Effector CD8-positive, alpha-beta T cell (primary cell): ENCODE data around the gene FAM193B.

Source experiments
- DNase-seq: peaks from one replicate; lab custom pipeline; 2025; lab: John Stamatoyannopoulos, UW
- total RNA-seq, 4 experiments: gene quantifications; one replicate each; lab custom pipeline; 2026; lab: John Stamatoyannopoulos, UW

Gene FAM193B
- total RNA-seq: 155 to 219 (median 186) reads per million in 4 experiments

GRCh38 chr5:177554474-177555111, at the start of gene FAM193B:
TSS of gene FAM193B (minus strand) at chr5:177554563. CDS start at chr5:177554458, 105 bp downstream.
- DNase-seq: peak; percentile 94

GRCh38 chr5:177604116-177604521, 49.8 kb upstream of the FAM193B start:
- DNase-seq: no peak

GRCh38 chr5:177603631-177604030, 49.3 kb upstream of the FAM193B start:
- no peak for DNase-seq

GRCh38 chr5:177602458-177602830, 48.1 kb upstream of the FAM193B start:
- DNase-seq: no peak

- no peak for DNase-seq
Measured at GRCh38 chr5:177601577-177602457, 47.5 kb upstream of the FAM193B start.

- no peak for DNase-seq
Measured at GRCh38 chr5:177601126-177601525, 46.8 kb upstream of the FAM193B start.

GRCh38 chr5:177600508-177601018, 46.2 kb upstream of the FAM193B start:
- no peak for DNase-seq

GRCh38 chr5:177599731-177600507, 45.6 kb upstream of the FAM193B start, which contains the start of gene B4GALT7:
TSS of gene B4GALT7 (plus strand) at chr5:177600132. CDS start at chr5:177600211, 79 bp downstream.
- peak; percentile 59 for DNase-seq

GRCh38 chr5:177598477-177598876, 44.1 kb upstream of the FAM193B start:
- DNase-seq: no peak

- no peak for DNase-seq
Measured at GRCh38 chr5:177596775-177597238, 42.4 kb upstream of the FAM193B start.

- DNase-seq: no peak
Measured at GRCh38 chr5:177595991-177596774, 41.8 kb upstream of the FAM193B start.

- DNase-seq: no peak
Measured at GRCh38 chr5:177595026-177595585, 40.7 kb upstream of the FAM193B start.

GRCh38 chr5:177594071-177594470, 39.7 kb upstream of the FAM193B start:
- no peak for DNase-seq

GRCh38 chr5:177593511-177593910, 39.1 kb upstream of the FAM193B start:
- DNase-seq: no peak

GRCh38 chr5:177592905-177593304, 38.5 kb upstream of the FAM193B start:
- DNase-seq: no peak

- peak; percentile 71 for DNase-seq
Measured at GRCh38 chr5:177592010-177592834, 37.9 kb upstream of the FAM193B start, which contains the start of gene TMED9. TSS of gene TMED9 (plus strand) at chr5:177592203. CDS start at chr5:177592215, 12 bp downstream.

GRCh38 chr5:177591690-177592009, 37.3 kb upstream of the FAM193B start:
- no peak for DNase-seq

- no peak for DNase-seq
Measured at GRCh38 chr5:177590406-177590805, 36.0 kb upstream of the FAM193B start.

GRCh38 chr5:177588413-177588909, 34.1 kb upstream of the FAM193B start:
- DNase-seq: no peak

GRCh38 chr5:177578316-177578715, 24.0 kb upstream of the FAM193B start:
- DNase-seq: no peak
